Fibroblast of skin of scalp (primary cell): Measurements from ENCODE around the gene RFFL.
"Not testable (repeated sequence)": the region's sequence is repeated elsewhere in the genome, so short reads cannot be mapped to it uniquely, and the experiment has no call there.

Source experiments
- DNase-seq: peaks from one replicate; pipeline ENCODE4 v3.0.0-alpha.2; 2013

The RFFL gene

DNA sequence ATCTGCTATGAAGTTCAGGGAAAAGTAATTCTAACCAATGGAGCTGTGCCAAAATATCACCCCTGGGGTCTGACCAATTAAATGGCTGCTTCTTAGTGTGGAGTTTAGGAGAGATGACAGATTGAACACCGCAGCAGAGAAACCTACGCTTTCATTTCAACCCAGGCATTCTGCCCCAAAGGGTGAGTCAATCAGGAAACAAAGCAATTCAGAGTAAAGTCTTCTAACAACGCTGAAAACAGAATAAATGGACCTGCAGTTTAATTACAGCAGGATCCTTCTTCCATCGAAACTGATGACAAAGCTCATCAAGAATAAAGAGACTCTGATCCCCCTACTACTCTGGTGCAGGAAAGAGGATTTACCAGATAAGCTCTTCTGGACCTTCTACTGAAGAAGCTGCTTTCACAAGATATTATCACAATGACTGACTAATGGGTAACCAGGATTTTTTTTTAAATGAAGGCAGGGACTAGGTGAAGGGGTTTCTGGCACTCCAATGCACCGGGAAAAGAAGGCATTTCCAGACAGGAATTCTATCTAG lies 16.7 kb downstream of the RFFL start:
- DNase-seq = peak; percentile 26

DNA sequence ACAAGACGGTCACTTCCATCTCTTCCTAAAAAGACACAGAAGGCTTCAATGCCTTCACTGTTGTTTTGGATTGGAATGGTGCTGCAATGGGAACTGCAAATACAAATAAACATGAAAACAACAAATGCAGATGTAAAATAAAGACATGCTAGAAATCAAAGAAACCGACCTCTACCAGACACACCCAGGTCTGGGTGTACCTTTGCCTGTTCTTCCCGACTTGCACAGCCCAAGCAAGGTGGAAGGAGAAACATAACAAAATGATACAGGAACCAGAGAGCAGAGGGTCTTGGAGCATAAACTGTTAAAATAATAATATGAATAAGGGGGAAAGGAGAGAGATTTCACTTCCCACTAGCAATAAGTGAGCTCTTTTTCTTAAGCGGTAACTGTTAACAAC lies 17.3 kb downstream of the RFFL start:
- DNase-seq = no peak

DNA sequence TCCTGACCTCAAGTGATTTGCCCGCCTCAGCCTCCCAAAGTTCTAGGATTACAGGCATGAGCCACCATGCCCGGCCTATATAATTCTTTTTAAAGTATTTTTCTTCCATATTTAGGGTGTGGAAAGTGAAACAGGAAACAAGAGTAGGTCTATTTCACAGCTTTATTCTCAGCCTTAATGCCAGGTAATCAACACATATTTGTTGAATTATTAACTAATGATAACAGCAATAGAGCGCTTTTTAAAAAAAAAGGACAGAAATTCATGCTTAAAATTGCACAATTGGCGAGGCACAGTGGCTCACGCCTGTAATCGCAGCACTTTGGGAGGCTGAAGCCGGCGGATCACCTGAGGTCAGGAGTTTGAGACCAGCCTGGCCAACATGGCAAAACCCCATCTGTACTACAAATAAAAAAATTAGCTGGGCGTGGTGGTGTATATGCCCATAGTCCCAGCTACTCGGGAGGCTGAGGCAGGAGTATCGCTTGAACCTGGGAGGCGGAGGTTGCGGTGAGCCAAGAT lies 18.0 kb downstream of the RFFL start:
- DNase-seq = not testable (repeated sequence)

DNA sequence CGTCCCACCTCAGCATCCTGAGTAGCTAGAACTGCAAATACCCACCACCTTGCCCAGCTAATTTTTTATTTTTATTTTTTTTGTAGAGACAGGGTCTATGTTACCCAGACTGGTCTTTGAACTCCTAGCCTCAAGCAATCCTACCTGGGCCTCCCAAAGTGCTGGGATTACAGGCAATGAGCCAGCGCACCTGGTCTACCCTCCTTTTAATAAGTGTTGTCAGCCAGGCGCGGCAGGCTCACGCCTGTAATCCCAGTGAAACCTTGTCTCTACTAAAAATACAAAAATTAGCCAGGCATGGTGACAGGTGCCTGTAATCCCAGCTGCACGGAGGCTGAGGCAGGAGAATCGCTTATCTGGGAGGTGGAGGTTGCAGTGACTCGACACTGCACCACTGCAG lies 19.3 kb downstream of the RFFL start:
- DNase-seq = no peak

DNA sequence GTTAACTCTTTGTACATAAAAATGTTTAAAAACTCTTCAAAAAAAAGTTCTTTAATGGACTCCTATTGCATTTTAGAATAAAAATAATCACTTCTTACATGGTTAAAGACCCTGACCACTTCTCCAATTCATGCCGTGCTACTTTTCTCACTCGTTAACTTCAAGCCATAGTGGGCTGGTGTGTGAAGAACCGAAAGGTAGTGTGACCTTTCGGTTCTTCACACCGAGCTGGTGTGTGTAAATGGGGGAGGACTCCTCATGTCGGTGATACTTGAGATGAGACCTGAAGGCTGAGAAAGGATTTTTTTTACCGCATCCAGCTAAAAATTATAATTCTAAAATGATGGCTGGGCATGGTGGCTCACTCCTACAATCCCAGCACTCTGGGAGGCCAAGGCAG lies 22.1 kb downstream of the RFFL start:
- no peak for DNase-seq

DNA sequence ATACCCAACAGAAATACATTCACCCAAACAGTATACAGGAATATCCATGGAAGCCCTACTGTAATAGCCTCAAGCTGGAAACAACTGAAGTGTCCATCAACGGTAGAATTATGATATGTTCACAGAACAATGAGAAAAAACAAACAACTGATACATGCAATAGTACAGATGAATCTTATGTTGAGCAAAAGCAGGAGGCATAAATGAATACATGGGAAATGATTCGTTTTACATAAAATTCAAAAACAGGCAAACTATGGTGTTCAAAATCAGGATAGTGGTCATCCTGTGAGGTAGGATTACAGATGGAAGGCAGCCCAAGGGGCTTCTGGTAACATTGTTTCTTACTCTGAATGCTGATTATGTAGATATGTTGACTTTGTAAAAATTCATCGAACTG lies 25.1 kb downstream of the RFFL start:
- no peak for DNase-seq

DNA sequence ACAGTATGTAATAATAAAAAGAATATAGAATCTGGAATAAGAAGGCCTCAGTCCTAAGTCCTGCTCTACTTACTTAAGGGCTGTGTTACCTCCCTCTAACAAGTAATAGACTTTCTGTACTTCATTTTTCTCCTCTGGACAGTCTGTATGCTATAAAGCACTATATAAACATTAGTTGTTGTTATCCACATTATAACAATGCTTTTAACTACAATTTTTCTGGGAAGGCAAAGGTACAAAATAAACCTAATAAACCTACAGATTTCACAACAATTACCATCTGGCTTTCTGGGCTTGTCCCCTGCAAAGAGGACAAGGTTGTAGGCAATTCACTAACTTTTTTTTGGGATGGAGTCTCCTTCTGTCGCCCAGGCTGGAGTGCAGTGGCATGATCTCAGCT lies 32.7 kb downstream of the RFFL start:
- DNase-seq = no peak

DNA sequence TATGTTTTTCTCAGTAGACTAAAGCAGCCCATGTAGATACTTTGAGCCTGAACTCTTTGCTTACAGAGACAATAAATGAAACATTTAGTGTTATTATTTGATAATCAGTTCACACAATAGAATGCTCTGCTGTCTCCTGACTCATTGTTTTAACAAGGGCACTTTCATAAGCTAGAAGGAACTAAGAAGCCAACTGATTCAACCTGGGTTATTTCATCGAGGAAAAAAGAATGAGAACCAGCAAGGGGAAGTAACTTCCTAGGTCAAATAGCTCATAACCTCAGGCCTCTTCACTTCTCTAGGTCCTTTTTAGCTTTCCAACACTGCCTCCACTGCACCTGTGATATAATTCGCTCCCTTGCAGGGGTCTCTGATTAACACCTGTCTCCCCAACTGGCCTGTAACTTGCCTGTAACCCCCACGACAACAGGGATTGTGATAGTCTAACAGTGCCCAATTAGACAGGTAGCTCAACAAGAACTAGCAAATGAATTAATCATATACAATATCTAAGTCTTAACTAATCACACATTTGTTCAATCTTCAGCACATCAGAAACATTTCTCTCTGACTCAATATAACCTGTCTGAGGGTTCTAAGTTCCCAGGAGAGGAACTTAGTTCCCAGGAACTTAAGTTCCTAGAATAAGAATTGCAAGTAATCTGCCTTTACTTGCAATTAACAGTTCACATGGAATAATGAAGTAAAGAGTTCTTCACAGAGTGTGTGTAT lies 34.8 kb downstream of the RFFL start:
- DNase-seq = no peak

DNA sequence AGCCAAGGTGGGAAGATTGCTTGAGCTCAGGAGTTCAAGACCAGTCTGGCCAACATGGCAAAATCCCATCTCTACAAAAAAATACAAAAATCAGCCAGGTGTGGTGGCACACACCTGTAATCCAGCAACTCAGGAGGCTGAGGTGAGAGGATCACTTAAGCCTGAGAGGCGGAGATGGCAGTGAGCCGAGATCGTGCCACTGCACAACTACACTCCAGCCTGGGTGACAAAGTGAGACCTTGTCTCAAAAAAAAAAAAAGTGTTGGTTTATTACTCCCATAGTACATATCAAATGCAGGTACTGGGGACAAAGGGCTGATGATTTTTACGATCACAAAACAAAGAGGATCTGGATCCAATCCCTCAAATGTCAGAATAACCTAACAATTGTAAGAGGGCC lies 35.4 kb downstream of the RFFL start:
- DNase-seq = not testable (repeated sequence)

DNA sequence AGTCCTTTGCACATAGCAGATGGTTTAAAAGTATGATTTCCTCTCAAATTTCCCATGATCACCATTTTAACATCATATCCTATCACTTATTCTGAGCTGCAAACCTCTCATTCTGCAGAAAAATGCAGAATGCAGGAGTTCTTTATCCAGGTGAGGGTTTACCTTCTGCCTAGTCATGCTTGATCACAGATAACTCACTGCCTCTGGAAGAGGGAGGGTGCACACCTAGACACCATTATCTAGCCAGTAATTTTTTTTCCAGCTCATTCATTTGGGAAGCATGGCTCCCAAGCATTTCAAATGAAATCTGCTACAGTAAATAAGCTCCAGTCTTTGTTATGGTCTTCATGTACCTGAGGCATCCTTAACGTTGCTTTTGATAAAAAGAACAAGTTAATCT lies 38.0 kb downstream of the RFFL start:
- no peak for DNase-seq

DNA sequence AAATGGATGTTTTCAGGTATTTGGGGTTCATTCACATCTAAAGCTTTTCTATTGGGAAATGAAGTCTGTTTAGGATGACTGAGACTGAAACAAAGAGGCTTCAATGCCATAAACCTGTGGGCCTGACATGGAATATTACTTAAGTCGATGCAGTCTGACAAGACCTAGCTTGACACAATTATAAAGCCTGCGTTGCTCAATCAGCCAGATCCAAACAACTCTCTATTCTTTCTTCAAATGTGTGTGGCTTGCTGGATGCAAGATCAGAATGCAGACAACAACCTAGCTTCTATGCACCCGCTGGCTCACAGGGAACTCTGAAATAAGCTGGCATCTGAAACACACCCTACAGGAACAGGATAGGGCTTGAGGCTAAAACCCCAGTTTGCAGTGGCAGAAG lies 40.0 kb downstream of the RFFL start:
- DNase-seq = no peak

DNA sequence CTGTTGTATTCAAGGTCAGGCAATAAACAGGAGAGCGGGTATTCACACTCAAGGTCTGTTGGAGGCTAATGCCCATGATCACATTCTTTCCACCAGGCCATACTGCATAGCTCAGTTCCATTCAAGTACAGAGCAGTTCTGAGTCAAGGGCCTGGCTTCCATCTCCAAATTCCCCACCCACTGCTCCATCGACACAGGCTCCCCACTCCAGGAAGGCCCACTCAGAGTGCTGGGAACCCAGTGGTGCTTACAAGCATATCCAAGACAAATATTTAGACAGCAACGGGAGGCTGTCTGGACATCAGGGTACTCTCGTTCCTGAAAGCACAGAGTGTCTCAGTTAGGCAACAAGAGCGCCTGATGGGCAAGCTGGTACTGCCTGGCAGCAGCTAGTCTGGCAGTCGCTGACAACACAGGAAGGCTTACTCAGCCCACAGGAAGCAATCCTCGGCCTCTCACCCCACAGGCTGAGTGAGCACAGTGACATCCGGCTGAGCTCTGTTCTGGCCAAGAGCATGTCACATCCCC lies 40.9 kb downstream of the RFFL start:
- DNase-seq = peak; percentile 81

DNA sequence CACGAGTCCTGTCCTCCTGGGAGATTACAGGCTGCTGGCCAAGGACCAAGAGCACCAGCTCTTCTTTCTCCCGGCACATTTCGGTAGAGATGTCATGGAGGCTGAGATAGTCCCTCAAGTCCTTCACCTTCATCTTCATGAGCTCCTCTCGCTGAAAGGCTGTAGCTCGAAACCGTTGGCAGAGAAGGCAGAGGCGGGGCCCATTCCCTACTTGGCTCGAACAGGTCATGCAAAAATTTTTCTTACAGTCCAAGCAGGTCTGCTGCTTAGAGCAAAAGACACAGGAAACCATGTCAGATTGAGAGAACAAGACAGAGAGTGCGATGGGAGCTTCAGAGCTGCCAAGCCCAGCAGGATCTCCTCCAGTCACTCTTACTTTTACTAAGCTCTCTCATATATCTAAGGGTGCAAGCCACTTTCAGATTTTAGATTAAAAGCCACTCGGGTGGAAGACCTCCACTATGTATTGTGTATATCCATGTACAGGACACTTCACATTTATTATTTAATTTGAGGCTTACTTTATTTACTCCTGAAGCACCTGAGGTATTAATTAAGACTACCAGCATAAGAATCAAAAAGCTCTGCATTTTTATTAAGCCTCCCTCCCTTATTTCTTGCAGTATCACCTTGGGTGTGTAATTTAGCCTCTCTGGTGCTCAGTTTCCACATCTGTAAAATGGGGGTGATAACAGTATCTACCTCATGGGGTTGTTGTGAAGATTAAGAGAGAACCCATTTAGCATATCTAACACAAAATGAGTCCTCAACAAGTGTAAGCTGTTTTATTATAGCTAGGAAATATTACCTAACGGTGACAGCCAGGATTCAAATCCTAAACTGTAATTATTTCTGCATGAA lies 41.8 kb downstream of the RFFL start:
- no peak for DNase-seq

DNA sequence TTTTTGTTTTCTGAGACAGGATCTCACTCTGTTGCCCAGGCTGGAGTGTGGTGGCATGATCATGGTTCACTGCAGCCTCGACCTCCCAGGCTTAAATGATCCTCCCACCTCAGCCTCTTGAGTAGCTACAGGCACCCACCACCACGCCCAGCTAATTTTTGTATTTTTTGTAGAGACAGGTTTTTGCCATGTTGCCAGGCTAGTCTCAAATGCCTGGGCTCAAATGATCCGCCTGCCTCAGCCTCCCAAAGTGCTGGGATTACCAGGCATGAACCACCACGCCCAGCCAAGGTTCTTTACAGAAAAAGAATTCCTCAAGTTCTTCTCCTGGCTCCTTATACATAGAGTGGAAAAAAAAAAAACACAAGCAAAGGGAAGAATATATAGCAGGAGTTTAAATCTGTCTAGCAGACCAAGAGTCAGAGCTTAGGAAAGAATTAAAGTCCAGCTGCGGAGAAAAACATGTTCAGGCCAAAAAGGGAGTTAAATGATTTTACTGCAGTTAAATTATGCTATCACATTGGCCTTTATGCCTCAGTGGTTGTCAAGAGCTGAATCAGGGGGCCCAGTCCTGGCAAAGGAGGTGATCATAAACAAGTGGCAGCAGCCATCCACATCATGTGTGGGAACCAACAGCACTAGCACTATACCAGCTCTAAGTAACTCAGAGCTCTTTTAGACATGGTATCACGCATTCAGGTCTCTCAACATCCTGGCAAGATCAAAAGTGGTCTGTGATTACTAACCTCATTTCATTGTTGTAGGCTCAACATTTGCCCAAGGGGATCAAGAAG lies 43.9 kb downstream of the RFFL start:
- DNase-seq = no peak

DNA sequence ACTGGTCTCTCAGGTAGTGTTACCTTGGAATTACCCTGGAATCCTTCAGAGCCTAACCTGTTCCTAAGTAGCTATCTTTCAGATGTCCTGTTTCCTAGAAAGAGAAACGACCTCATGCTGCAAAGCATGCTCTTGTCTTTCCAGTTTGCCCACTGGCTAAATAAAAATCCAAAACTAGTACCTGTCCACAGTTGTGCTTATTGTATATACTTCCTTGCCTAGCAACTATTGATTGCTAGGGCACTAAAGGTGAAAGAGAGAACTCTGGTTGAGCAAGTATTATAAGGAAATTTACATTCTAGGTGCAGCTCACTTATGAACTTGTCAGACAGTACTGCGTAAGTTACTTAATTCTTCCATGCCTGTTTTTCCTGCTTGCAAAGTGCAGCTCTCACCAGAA lies 44.7 kb downstream of the RFFL start:
- DNase-seq = no peak

DNA sequence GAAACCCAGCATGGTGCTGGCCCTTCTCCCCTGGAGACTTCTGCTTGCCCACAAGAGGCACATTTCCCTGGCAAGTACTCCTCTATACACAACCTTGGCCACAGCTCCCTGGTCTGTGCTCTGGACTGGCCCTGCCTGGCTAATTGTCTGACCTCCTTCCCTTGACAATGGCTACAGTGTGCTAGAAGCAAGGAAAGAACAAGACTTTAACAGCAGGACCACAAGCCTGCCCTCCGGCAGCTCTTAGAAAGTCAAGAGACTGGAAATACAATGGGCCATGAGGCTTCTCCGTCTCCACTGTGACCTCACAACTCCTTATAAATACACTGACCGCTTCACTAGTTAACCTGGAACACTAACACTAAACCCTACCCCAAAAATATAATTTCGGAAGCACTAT lies 46.5 kb downstream of the RFFL start:
- no peak for DNase-seq

DNA sequence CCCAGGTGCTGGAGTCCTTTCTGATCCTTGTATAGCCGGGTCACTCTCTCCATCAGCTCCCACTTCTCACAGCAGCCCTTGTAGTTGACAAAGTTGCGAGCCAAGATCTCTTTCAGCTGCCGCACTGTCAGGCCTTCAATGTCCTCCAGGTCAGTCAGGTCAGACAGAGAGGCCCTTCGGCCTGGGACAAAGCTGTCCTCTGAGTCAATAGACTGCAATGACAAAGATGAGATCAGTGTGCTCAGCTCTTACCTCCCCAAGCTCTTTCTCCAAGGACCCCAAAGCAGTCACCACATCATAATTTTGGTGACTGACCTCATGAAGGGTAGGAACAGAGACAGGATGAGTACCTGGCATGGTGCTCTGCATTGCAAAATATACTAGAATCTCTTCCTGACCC lies 47.1 kb downstream of the RFFL start:
- no peak for DNase-seq

DNA sequence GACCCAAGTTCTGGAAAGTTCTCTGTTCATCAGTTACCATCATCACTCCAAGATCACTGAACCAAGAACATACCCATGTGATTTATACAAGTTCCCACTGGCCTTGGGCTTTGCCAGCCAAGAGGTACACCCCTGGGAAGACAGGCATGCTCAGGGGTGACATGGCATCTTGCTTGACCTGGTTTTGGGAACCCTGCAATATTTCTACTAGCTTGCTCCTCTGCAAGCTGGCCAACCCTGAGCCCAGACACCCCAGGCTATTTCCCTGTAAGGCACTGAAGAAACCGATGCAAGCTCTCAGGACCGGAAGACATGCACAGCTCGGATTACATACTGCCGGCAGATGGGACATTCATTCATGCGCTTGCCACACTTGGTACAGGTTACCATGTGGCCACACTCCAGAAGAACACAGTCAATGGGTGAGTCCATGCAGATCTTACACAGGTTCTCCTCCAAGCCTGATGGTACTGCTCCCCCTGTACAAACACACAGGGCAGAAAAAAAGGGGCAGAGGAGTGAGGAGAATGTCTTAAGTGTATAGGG lies 51.8 kb downstream of the RFFL start:
- no peak for DNase-seq

DNA sequence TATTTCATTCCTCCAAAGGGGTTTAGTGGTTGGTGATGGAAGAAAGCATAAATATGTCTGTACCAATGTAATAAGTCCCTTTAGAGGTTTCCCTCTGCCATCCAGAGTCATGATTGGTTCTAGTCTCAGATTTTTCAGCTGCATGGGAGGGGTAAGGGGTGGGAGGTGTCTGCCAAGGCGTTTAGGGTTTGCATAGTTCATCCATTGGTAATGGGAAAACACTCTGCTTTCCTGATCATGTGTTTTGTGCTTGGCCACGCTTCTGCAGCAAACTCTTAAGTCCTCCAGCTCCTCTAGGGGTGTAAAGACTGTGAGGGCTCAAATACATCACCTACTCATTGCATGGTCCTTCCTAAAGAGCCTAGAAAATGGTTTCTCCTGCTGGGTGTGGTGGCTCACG lies 53.4 kb downstream of the RFFL start:
- DNase-seq = peak; percentile 6

DNA sequence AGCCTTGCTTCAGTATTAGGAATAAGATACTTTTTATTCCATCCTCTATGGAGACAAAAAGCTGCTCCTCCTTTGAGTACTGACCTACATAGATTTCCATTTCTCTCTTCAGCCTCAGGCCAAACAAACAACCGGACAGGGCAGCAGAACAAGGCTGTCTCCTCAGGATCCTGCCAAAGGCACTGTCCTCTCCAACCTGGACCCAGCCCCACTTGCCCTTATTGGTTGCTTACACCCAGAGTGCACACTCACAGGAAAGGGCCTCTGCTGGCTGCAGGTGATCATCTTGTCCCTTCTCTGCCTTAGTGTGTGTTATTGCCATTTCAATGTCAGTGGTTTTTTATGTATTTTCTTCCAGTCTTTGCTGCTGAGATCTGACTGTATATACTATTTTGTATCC lies 56.5 kb downstream of the RFFL start:
- DNase-seq = no peak

DNA sequence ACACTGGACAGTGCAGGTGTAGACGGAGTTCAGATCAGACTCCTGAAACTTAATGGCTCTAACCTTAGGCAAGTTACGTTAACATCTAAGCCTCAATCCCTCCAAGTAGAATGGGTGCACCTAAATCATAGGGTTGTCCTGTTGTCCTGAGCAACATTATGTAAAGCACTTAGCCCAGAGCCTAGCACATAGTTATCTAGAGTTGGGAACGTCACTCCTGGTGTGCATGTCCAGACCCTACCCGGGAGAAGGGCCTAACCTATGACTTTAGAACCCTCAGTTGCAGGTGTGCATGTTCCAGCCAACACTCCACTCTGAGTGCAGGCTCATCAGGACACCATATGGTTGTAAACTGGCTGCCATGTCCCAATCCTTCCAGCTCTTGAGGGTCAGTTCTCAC lies 57.2 kb downstream of the RFFL start:
- DNase-seq = no peak

DNA sequence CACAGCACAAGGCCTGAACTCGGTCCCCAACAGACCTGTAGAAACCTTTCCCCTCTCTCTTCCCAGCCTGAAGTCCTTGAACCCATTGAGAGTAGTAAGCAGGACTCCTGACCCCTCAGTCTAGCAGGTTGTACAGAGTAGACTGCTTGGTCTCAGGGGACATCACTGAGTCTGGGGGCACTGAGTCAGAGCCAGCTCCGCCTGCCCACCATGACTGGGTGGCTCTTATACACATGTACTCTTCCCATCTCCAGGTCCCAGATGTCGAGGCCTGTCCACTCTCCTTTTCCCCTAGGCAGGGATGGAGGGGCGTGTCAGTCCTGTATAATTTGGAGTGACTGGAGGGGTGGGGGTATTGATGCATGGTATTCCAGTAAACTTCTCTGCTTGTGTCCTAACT lies 59.7 kb downstream of the RFFL start:
- DNase-seq = no peak
